GM21786 (cell line): ENCODE measurements around the gene UBE2L6.

Source experiments
- ATAC-seq: cut with Tn5 transposase; IDR thresholded peaks from one replicate; pipeline ENCODE4 v1.9.1; 2021; ENCODE audit not compliant: unreplicated experiment

The UBE2L6 gene

DNA sequence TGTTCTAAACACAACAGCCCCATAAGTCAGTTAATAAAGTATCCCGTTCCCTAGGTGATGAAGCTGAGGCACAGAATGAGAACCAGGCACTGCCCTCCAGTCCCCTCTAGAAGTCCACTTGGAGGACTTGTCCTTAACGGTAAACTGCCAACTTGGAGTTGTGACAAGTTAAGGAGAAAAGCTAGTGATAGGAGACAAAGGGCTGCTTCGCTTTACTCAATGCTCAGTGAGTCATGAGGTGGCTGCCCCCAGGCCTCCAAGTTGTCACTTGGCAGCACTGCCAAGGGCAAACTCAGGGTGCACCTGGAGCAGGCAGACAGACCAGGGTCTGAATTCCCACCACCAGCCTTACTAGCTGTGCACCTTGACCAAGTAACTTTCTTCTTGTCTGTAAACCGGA, 65.5 kb downstream of the UBE2L6 start:
- no peak for ATAC-seq
